Measurements from ENCODE around the gene CTNNA2. TPM values are rescaled to one million over a fixed set of nuclear protein-coding genes. Genes with fewer than 3 reads are reported as not detected.

CTNNA2 gene
- total and polyA plus RNA-seq, 9 of the 15 experiments (the other 6 are each of a cell fraction or from before 2014, with no cell fraction given): 0.03 to 0.40 (median 0.15) TPM

DNA sequence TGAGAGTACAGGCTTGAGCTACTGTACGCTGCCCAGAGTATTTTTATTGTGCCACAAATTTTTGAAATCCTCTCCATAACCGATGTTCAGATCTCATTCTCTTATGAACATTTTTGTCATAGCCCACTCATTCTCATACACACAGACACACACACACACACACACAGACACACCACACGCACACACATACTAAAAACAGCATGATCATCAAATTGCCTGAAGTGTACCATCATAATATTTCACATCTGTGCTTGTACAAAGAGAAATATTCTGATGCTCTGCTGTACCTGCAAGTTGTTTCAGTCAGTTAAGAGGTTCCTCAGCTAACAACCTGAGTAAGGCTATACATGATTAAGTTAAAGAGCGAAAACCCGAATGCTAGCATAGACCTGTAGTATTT, 696.6 kb downstream of the CTNNA2 start:
- 48% methylated on average over 5 of the region's 5 CpGs for WGBS (ENCODE audit: insufficient coverage, low coverage, missing lambda C conversion rate)
- Histone ChIP-seq H3K27me3 (ENCODE audit: control insufficient read depth in 2 of 2, insufficient read depth in 2 of 2, low read length in 2 of 2) (no peaks in the 10 kb centered on the region), H3K27ac (ENCODE audit: extremely low read depth, low read depth, low read length) (no peak overlapping the region), H3K4me2 (ENCODE audit: insufficient read depth, low read length) (no peak overlapping the region), H3K9me3 (replicated peaks; ENCODE audit: control insufficient read depth, insufficient read depth, low read depth, low read length) (no peaks in the 10 kb centered on the region), H3K4me1 (replicated peaks in 1 of 2; ENCODE audit: control insufficient read depth in 2 of 2, insufficient read depth in 2 of 2, low read length in 2 of 2) (no peaks in the 10 kb centered on the region), H3K4me3 (no peak overlapping the region), H3K79me2 (ENCODE audit: control insufficient read depth, insufficient read depth, low read length) (no peaks in the 10 kb centered on the region), H3K9me1 (ENCODE audit: control insufficient read depth, insufficient read depth, low read length) (no peaks in the 10 kb centered on the region), H3K36me3 (ENCODE audit: control insufficient read depth, insufficient read depth, low read length) (no peaks in the 10 kb centered on the region), H2AFZ (ENCODE audit: low read depth, low read length) (no peak overlapping the region), H3K9ac (ENCODE audit: insufficient read depth in 1 of 2, low read depth in 2 of 2, low read length in 2 of 2) (no peak overlapping the region), H4K20me1 (replicated peaks; ENCODE audit: control insufficient read depth, insufficient read depth, low read length) (no peaks in the 10 kb centered on the region)
- intact Hi-C loops (cut with micrococcal nuclease) (no loop called here), in situ Hi-C loops (cut with MboI) (no loop called here)
- BruUV-seq (replicated peaks): no TSS peak
- ATAC-seq: no peak
- DNase-seq (ENCODE audit: extremely low read depth in 1 of 4, low spot score in 3 of 4): no peak
- POLR2A ChIA-PET: interaction anchor here (0.6 to 1.1 kb wide), 2 partner anchors 38 to 158 kb away, joined by 4 read pairs; no protein-coding TSS in a partner anchor
- no peak for TF ChIP-seq THRAP3 (IDR thresholded peaks at IDR 0.05; ENCODE audit: borderline replicate concordance)
- no peak for TF ChIP-seq PHF20 (IDR thresholded peaks at IDR 0.05; ENCODE audit: partially characterized antibody)
- TF ChIP-seq ZNF316 (IDR thresholded peaks at IDR 0.05): peak; percentile 77
- no peak for TF ChIP-seq ZNF175 (CRISPR knock-in tag; IDR thresholded peaks at IDR 0.05; ENCODE audit: low read depth)
- peak; percentile 54; the same call in 1 of the 2 replicates for TF ChIP-seq C11orf30 (IDR thresholded peaks at IDR 0.05; ENCODE audit: low read depth)
- CTCF ChIA-PET (ENCODE audit: low intra/inter-chr PET ratio): no interaction called here
- FAIRE-seq: no peak

DNA sequence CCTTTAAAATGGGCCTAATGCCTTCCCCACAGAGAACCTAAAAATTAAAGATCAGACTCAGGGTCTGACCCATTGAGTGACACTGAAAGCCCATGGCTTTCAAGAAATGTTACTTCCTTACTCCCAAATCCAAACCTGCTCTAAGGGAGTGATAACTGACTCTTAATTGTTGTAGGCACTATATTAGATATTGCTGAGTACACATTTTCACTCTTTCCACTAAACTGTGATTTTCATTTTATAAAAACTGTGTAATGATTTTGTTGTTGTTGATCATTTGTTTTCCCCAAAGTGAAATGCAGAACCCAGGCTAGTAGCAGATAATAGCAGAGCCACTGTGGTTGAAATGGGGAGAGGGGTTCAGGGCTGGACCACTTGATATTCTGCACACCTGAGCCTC, 704.6 kb downstream of the CTNNA2 start:
- ATAC-seq (no peak), FAIRE-seq (no peak), DNase-seq (ENCODE audit: extremely low read depth in 1 of 4, low spot score in 3 of 4) (no peak)
- no peak overlapping the region for H3K4me3 ChIP-seq
- ChIA-PET CTCF (ENCODE audit: low intra/inter-chr PET ratio) (no interaction called here), POLR2A (no interaction called here)
- no peak overlapping the region for H2AFZ ChIP-seq (ENCODE audit: low read depth, low read length)
- no peaks in the 10 kb centered on the region for H3K27me3 ChIP-seq (ENCODE audit: control insufficient read depth in 2 of 2, insufficient read depth in 2 of 2, low read length in 2 of 2)
- intact Hi-C loops (cut with micrococcal nuclease) (no loop called here), in situ Hi-C loops (cut with MboI) (no loop called here)
- no peaks in the 10 kb centered on the region for H4K20me1 ChIP-seq (replicated peaks; ENCODE audit: control insufficient read depth, insufficient read depth, low read length)
- no peaks in the 10 kb centered on the region for H3K9me1 ChIP-seq (ENCODE audit: control insufficient read depth, insufficient read depth, low read length)
- no peaks in the 10 kb centered on the region for H3K4me1 ChIP-seq (replicated peaks in 1 of 2; ENCODE audit: control insufficient read depth in 2 of 2, insufficient read depth in 2 of 2, low read length in 2 of 2)
- H3K27ac ChIP-seq (ENCODE audit: extremely low read depth, low read depth, low read length): no peak overlapping the region
- no peak overlapping the region for H3K9ac ChIP-seq (ENCODE audit: insufficient read depth in 1 of 2, low read depth in 2 of 2, low read length in 2 of 2)
- H3K9me3 ChIP-seq (replicated peaks; ENCODE audit: control insufficient read depth, insufficient read depth, low read depth, low read length): no peaks in the 10 kb centered on the region; the same call in none of the 2 replicates
- no peaks in the 10 kb centered on the region for H3K79me2 ChIP-seq (ENCODE audit: control insufficient read depth, insufficient read depth, low read length)
- H3K4me2 ChIP-seq (ENCODE audit: insufficient read depth, low read length): no peak overlapping the region
- TF ChIP-seq RBM25 (IDR thresholded peaks at IDR 0.05; ENCODE audit: low read depth, low read length, severe bottlenecking) (peak; percentile 23), MAFF (IDR thresholded peaks at IDR 0.05; ENCODE audit: low read length) (peak; percentile 43), ZNF316 (IDR thresholded peaks at IDR 0.05) (peak; percentile 75), TGIF2 (CRISPR knock-in tag; IDR thresholded peaks at IDR 0.05) (no peak), RFX1 (IDR thresholded peaks at IDR 0.05) (no peak), C11orf30 (IDR thresholded peaks at IDR 0.05; ENCODE audit: low read depth) (peak; percentile 45; the same call in 1 of the 2 replicates)
- BruUV-seq (replicated peaks): no TSS peak
- no peaks in the 10 kb centered on the region for H3K36me3 ChIP-seq (ENCODE audit: control insufficient read depth, insufficient read depth, low read length)

All from K562 (cell line).